ENCODE results near the gene RAD51AP2.
"Not testable (repeated sequence)": the region's sequence is repeated elsewhere in the genome, so short reads cannot be mapped to it uniquely, and the experiment has no call there.

Gene RAD51AP2
- total RNA-seq, result 0 reads per million in 3 experiments

GRCh38 chr2:17518212-17519154 is at the start of gene RAD51AP2:
Gene RAD51AP2, minus strand, starts transcription at chr2:17518440. Its CDS starts 25 bp downstream, at chr2:17518415.
- no peak for DNase-seq

- DNase-seq, result not testable (repeated sequence)
Measured at GRCh38 chr2:17565726-17566125, 47.5 kb upstream of the RAD51AP2 start.

GRCh38 chr2:17558878-17559277 is 40.6 kb upstream of the RAD51AP2 start:
- DNase-seq, result no peak

- no peak for DNase-seq
Measured at GRCh38 chr2:17558053-17558452, 39.8 kb upstream of the RAD51AP2 start.

GRCh38 chr2:17557596-17557995 is 39.4 kb upstream of the RAD51AP2 start:
- no peak for DNase-seq

GRCh38 chr2:17555150-17555549 is 36.9 kb upstream of the RAD51AP2 start:
- no peak for DNase-seq

GRCh38 chr2:17550907-17551306 is 32.7 kb upstream of the RAD51AP2 start:
- DNase-seq, result no peak

- DNase-seq, result no peak
Measured at GRCh38 chr2:17547737-17548136, 29.5 kb upstream of the RAD51AP2 start.

- DNase-seq, result no peak
Measured at GRCh38 chr2:17547237-17547636, 29.0 kb upstream of the RAD51AP2 start.

- no peak for DNase-seq
Measured at GRCh38 chr2:17545680-17546613, 27.7 kb upstream of the RAD51AP2 start.

- DNase-seq, result no peak
Measured at GRCh38 chr2:17544256-17544655, 26.0 kb upstream of the RAD51AP2 start.

GRCh38 chr2:17543848-17544247 is 25.6 kb upstream of the RAD51AP2 start:
- no peak for DNase-seq

- no peak for DNase-seq
Measured at GRCh38 chr2:17543131-17543660, 25.0 kb upstream of the RAD51AP2 start.

GRCh38 chr2:17542471-17542870 is 24.2 kb upstream of the RAD51AP2 start:
- DNase-seq, result no peak

- DNase-seq, result no peak
Measured at GRCh38 chr2:17541531-17541950, 23.3 kb upstream of the RAD51AP2 start.

- no peak for DNase-seq
Measured at GRCh38 chr2:17540813-17541530, 22.7 kb upstream of the RAD51AP2 start.

GRCh38 chr2:17540093-17540812 is 22.0 kb upstream of the RAD51AP2 start, which contains the start of gene VSNL1:
Gene VSNL1, plus strand, starts transcription at chr2:17540696. Its CDS starts 51,379 bp downstream, at chr2:17592075.
- DNase-seq, result no peak

GRCh38 chr2:17539611-17540092 is 21.4 kb upstream of the RAD51AP2 start:
- no peak for DNase-seq

GRCh38 chr2:17538844-17539554 is 20.8 kb upstream of the RAD51AP2 start:
- DNase-seq, result no peak

GRCh38 chr2:17538022-17538843 is 20.0 kb upstream of the RAD51AP2 start:
- no peak for DNase-seq

Measured in central memory CD4-positive, alpha-beta T cell (primary cell).